Nephron progenitor cell (in vitro differentiated cells): Measurements from ENCODE around the gene EEF1A2.

Source experiments
- DNase-seq: peaks from one replicate; pipeline ENCODE4 v3.0.0; 2021
- H3K27ac Mint-ChIP-seq: 2 replicates; pipeline ENCODE4 v1.8.0; 2021; ENCODE audit warnings: mild to moderate bottlenecking, moderate library complexity, mixed read lengths
- H3K27me3 Mint-ChIP-seq: 2 replicates; pipeline ENCODE4 v1.8.0; 2021; ENCODE audit warnings: mild to moderate bottlenecking, low read depth, mixed read lengths; ENCODE audit not compliant: poor library complexity
- H3K36me3 Mint-ChIP-seq: 2 replicates; pipeline ENCODE4 v1.8.0; 2021; ENCODE audit warnings: low read depth, mixed read lengths
- H3K4me1 Mint-ChIP-seq: 2 replicates; pipeline ENCODE4 v1.8.0; 2021; ENCODE audit warnings: mixed read lengths
- H3K4me3 Mint-ChIP-seq: 2 replicates; pipeline ENCODE4 v1.8.0; 2021; ENCODE audit warnings: mild to moderate bottlenecking, moderate library complexity, mixed read lengths
- H3K9me3 Mint-ChIP-seq: 2 replicates; pipeline ENCODE4 v1.8.0; 2021; ENCODE audit warnings: mild to moderate bottlenecking, moderate library complexity, mixed read lengths
- TF ChIP-seq, protein P1 (sequence below): fragments of 200-600 bp; sonication (generic); IDR thresholded peaks from 2 replicates; pipeline ENCODE4 v1.5.0; 2021; ENCODE audit warnings: antibody characterized with exemption

Gene EEF1A2

DNA sequence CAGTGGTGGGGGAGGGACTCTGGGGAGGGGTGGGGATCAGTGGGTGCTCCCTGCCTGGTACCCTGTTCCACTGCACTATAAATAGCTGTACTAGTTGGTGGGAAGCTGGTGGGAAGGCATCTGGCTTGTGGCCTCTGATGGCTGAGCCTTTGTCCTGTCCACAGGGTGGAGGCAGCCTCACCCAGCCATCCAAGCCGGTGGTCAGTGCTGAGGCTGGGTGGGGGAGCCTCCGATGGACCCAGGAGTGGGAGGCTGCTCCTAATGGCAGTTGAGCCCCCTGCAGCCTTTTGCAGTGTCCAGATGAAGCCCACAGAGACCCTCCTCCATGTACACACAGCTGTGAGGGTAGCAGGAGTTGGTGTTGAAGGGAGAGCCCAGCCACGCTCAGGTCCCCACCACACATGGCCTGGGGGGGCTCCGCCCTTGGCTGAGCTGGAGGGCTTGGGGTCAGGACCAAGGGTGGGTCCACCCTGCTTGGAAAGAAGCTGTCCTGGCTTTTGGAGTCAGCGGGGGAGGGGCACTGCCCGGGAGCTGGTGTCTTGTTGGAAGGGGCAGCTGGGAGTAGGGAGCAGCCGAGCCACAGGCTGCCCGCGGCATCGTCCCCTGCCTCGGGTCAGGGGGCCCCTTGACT lies 24.2 kb upstream of the EEF1A2 start:
- Mint-ChIP-seq H3K27ac (no peak overlapping the region), H3K4me1 (peaks cover 44% of the 10 kb centered on the region), H3K9me3 (peaks cover 3% of the 10 kb centered on the region), H3K27me3 (peaks cover 9% of the 10 kb centered on the region), H3K4me3 (peak overlapping the region; percentile 59), H3K36me3 (peaks cover 23% of the 10 kb centered on the region)
- DNase-seq: no peak
- TF ChIP-seq, protein P1, sequence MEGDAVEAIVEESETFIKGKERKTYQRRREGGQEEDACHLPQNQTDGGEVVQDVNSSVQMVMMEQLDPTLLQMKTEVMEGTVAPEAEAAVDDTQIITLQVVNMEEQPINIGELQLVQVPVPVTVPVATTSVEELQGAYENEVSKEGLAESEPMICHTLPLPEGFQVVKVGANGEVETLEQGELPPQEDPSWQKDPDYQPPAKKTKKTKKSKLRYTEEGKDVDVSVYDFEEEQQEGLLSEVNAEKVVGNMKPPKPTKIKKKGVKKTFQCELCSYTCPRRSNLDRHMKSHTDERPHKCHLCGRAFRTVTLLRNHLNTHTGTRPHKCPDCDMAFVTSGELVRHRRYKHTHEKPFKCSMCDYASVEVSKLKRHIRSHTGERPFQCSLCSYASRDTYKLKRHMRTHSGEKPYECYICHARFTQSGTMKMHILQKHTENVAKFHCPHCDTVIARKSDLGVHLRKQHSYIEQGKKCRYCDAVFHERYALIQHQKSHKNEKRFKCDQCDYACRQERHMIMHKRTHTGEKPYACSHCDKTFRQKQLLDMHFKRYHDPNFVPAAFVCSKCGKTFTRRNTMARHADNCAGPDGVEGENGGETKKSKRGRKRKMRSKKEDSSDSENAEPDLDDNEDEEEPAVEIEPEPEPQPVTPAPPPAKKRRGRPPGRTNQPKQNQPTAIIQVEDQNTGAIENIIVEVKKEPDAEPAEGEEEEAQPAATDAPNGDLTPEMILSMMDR: no peak

- Mint-ChIP-seq H3K27me3 (peaks cover 12% of the 10 kb centered on the region), H3K36me3 (peaks cover 23% of the 10 kb centered on the region), H3K27ac (no peak overlapping the region), H3K9me3 (peaks cover 3% of the 10 kb centered on the region), H3K4me3 (peak overlapping the region; percentile 91), H3K4me1 (peaks cover 43% of the 10 kb centered on the region)
- no peak for DNase-seq
- TF ChIP-seq, protein P1: no peak
Measured at GRCh38 chr20:63522091-63522868, 23.4 kb upstream of the EEF1A2 start.

GRCh38 chr20:63521602-63522001 lies 22.7 kb upstream of the EEF1A2 start:
- peaks cover 3% of the 10 kb centered on the region for H3K9me3 Mint-ChIP-seq
- no peak for DNase-seq
- TF ChIP-seq, protein P1: no peak

DNA sequence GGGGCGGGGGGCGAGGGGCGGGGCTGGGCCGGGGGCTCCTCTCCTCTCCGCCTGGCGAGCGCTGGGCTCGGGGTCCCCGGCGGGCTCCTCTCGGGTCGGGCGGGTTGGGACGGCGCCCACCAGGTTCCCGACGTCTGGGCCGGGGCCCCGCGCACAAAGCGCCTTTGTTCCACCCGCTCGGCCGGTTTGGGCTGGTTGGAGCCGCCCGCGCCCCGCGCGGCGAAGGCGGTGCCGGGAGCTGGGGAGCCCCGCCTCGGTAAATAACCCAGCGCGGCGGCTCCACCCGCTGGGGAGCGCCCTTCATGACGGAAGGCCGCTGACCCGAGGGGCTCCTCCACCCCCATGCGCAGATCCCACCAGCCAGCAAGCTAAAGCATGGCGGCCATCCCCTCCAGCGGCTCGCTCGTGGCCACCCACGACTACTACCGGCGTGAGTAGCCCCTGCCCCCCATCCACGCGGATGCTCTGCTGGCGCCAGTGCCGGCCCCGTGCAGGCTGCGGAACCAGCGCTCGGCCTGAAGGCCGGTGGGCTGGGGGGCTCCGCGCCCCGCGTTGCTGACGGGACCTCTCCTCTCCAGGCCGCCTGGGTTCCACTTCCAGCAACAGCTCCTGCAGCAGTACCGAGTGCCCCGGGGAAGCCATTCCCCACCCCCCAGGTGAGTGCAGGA lies 22.2 kb upstream of the EEF1A2 start:
- Mint-ChIP-seq H3K27ac (peak overlapping the region; percentile 45), H3K27me3 (peaks cover 12% of the 10 kb centered on the region), H3K9me3 (peaks cover 3% of the 10 kb centered on the region), H3K36me3 (peaks cover 23% of the 10 kb centered on the region), H3K4me1 (peaks cover 39% of the 10 kb centered on the region), H3K4me3 (peak overlapping the region; percentile 91)
- DNase-seq: peak; percentile 69
- TF ChIP-seq, protein P1: no peak

More at GRCh38 chr20:63521602-63522001, 22.7 kb upstream of the EEF1A2 start:
- peak overlapping the region; percentile 91 for H3K4me3 Mint-ChIP-seq
- H3K4me1 Mint-ChIP-seq: peaks cover 39% of the 10 kb centered on the region
- H3K36me3 Mint-ChIP-seq: peaks cover 23% of the 10 kb centered on the region
- H3K27me3 Mint-ChIP-seq: peaks cover 12% of the 10 kb centered on the region
- H3K27ac Mint-ChIP-seq: peak overlapping the region; percentile 45

GRCh38 chr20:63520504-63520933 lies 21.6 kb upstream of the EEF1A2 start, which contains the start of gene PPDPF:
PPDPF (plus strand) TSS chr20:63520765; CDS start chr20:63521309, 544 bp downstream.
- H3K27ac Mint-ChIP-seq: peak within 1 kb of the TSS; percentile 45
- DNase-seq: peak; percentile 87

More at GRCh38 chr20:63520504-63520933, 21.6 kb upstream of the EEF1A2 start, which contains the start of gene PPDPF:
- H3K4me3 Mint-ChIP-seq: peak within 1 kb of the TSS; percentile 91
- TF ChIP-seq, protein P1: no peak
- H3K9me3 Mint-ChIP-seq: peaks cover 3% of the 10 kb centered on the region
- H3K27me3 Mint-ChIP-seq: peaks cover 12% of the 10 kb centered on the region
- H3K36me3 Mint-ChIP-seq: peaks cover 23% of the 10 kb centered on the region
- H3K4me1 Mint-ChIP-seq: peaks cover 39% of the 10 kb centered on the region
